Airway epithelial cell (primary cell): ENCODE results near the gene CTCF. TPM values are rescaled to one million over a fixed set of nuclear protein-coding genes. Genes with fewer than 3 reads are reported as not detected.

Experiments used
- total RNA-seq: library from RNA; depleted of rRNA; stranded (reverse); fragments of >200 nt; gene quantifications from 2 replicates; pipeline ENCODE4 v1.2.3, GENCODE V29; 2015

Gene CTCF, protein sequence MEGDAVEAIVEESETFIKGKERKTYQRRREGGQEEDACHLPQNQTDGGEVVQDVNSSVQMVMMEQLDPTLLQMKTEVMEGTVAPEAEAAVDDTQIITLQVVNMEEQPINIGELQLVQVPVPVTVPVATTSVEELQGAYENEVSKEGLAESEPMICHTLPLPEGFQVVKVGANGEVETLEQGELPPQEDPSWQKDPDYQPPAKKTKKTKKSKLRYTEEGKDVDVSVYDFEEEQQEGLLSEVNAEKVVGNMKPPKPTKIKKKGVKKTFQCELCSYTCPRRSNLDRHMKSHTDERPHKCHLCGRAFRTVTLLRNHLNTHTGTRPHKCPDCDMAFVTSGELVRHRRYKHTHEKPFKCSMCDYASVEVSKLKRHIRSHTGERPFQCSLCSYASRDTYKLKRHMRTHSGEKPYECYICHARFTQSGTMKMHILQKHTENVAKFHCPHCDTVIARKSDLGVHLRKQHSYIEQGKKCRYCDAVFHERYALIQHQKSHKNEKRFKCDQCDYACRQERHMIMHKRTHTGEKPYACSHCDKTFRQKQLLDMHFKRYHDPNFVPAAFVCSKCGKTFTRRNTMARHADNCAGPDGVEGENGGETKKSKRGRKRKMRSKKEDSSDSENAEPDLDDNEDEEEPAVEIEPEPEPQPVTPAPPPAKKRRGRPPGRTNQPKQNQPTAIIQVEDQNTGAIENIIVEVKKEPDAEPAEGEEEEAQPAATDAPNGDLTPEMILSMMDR
- total RNA-seq = 17.7 and 25.5 TPM in 2 replicates

DNA sequence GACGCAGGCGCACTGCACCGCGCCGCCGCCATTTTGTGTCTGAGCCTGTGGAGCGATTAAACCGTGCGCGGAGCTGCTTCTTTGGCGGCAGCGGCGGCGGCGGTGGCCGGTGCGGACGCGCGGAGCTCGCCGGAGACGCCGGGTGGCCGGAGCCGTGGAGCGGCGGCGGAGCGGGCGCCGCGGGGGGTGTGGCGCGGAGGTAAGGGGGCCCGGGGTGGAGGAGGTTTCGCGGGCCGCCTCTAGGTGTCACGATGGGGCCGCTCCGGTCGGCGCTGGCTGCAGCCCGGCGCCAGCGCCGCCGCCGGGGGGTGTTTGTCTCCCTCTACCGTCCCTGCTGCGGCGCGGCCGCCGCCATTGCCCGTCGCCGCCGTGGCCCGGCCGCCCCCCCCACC lies at the start of gene CTCF:
Gene CTCF (plus strand): TSS at position 1 of the 392 bp plus-strand sequence. CDS start 48,307 bp downstream, outside the sequence.

DNA sequence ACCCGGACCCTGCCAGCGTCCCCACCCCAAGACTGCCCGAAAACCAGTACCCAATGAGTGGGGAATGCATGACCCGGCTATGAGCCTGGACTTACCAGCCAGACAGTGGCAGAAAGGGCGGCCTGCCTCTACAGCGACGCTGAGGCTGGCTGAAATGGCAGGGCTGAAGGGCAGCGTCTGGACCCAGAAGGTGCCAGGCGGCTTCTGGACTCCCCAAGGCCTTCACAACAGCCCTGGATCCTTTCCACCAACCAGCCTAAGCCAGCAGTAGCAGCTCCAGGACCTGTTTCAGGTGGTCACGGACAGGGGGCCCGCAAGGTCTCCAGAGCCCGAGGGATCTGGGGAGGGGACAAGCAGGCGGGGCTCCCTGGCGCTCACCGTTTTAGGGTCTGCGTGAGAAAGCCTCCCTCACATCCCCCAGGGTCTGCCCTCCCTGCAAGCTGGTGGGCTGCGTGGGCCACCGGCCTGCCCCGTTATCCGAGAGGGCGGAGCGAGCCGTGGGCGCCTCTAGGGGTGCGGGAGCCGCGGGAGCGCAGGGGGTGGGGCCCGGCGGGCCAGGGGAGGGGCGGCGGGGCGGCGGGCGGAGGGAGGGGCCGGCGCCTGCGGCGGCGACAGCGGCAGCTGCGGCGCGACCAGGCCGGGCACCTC lies 34.0 kb upstream of the CTCF start, which contains the start of gene RIPOR1:
Gene RIPOR1 (plus strand): TSS at position 608 of the 648 bp plus-strand sequence. CDS start 9,618 bp downstream, outside the sequence.

DNA sequence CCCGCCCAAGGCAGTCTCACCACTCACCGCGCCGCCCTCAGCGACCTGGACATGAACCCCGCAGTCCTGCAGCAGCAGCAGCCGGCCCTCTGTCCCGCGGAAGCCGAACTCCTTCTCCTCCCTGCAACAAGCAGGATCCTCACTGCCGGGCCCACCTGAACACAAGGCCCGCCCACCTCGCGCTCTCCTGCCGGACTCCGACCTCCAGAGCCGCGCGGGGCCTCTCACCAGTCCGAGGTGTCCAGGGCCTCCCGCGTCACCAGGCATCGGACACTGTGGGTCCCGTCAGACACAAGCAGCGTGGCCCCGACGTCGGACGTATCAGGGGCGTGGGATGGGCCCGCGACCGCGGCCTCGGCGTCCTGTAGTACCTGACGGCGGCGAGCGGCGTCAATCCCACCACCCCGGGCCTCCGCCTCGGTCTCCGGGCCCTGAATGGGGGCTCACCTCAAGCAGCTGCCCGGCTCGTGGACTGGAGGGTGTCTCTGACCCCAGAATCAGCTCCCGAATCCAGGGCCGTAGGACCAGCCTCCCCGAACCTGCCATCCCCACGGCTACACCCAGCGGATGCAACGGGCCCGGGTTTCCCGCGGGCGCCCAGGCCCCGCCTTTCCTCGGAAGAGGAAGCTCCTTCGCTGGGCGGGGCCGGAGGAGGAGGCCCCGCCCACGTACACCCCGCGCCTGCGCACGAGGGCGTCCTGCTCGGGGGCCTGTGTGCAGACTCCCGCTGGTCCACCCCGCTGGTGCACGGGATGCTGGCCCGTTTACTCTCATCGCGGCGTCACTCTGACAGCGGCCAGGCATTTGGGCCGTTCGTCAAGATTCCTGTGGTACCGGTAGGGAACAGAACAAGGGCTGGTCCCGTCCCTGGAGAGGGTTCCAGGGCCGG lies 97.6 kb downstream of the CTCF start, which contains the start of gene ACD:
Gene ACD (minus strand): TSS at position 586 of the 889 bp plus-strand sequence. CDS start 40 bp downstream, at position 546.

DNA sequence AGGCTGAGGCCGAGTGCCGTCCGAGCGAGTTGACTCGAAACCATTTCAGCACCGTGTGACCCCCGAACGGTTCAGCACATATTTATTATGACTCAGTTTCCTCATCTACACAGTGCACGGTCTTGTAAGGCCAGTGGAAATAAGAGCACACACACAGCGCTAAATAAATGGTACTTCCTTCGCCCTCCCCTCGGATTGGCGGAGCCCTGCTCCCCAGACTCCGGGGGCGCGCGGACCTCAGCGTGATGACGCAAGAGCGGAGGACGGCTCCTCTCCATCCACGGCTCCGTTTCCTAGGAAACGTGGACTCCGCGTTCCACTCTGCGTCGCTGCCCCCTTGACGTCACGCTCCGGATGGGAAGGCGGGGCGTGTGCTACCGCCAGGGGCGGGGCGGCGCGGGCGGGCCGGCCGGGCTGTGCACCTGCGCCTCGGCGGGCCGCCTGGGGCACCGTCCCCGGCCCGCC lies 98.3 kb downstream of the CTCF start, which contains the start of gene PARD6A:
Gene PARD6A (plus strand): TSS at position 397 of the 465 bp plus-strand sequence. CDS start 79 bp downstream, outside the sequence.

DNA sequence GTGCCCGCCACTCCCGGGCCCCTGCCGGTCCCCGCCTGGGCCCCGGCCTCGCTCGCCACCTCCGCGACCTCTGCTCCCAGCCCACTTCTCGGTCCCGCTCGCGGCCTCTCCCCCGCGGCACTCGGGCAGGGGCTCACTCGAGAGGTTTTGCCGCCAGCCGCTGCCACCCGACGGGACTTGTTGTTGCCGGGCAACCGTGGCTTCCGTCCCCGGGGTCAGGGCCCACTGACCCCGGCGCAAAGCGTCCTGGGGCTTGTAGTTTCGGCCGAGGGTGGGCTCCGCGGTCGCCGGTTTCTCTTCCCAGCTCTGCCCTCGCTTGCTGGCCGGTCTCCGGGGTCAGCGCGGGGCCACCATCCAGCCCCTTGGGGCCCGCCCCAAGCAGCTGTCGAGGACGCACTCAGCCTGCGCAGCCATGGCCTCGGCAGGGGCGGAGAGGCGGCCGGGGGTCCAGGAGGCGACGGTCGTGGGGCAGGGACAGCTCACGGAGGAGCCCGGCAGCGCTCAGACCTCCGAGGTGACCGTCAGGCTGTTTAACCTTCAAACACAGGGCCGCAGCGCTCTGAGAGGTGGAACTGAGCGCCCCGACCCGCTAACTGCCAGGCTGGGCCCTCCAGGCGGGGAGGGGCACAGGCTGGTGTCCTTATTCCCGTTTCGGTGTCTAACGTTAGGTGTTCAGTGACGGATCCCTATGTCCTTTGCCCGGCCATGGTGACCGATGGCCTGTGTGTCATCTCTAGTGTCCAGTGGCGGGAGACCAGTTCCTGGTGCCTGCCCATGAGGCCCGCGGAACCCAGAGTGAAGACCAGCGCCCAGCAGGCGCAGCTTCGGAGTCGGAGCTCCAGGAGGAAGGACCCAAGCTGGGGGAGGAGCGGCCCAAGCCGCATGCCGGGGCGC lies 104.5 kb downstream of the CTCF start, which contains the start of the genes C16orf86 and ENKD1:
Gene C16orf86 (plus strand): TSS at position 256 of the 894 bp plus-strand sequence. CDS start 157 bp downstream, at position 413.
Gene ENKD1 (minus strand): TSS at position 192 of the 894 bp plus-strand sequence. CDS start 308 bp downstream, outside the sequence.

Other genes with a start within 250 kb of the CTCF start
- not detected in 2 replicates for gene KCTD19, start 235.8 kb upstream of the CTCF start, total RNA-seq
- not detected in 2 replicates for gene LRRC36, start 235.7 kb upstream of the CTCF start, total RNA-seq
- gene TPPP3, start 169.0 kb upstream of the CTCF start, total RNA-seq = 0.19 TPM in 1 of 2 replicates, not detected in the other
- gene ZDHHC1, start 146.0 kb upstream of the CTCF start, total RNA-seq = 5.3 and 6.1 TPM in 2 replicates
- gene HSD11B2, start 131.4 kb upstream of the CTCF start, total RNA-seq = 1.3 and 2.9 TPM in 2 replicates
- 126 and 130 TPM in 2 replicates for gene ATP6V0D1, start 81.4 kb upstream of the CTCF start, total RNA-seq
- not detected in 2 replicates for gene AGRP, start 79.0 kb upstream of the CTCF start, total RNA-seq
- 22.9 and 30.5 TPM in 2 replicates for gene RIPOR1, start 33.7 kb upstream of the CTCF start, total RNA-seq
- gene CARMIL2, start 82.6 kb downstream of the CTCF start, total RNA-seq = 0.23 and 0.49 TPM in 2 replicates
- 38.0 and 42.5 TPM in 2 replicates for gene ACD, start 97.7 kb downstream of the CTCF start, total RNA-seq
- gene PARD6A, start 98.4 kb downstream of the CTCF start, total RNA-seq = 3.8 and 3.9 TPM in 2 replicates
- 14.0 and 20.3 TPM in 2 replicates for gene ENKD1, start 104.2 kb downstream of the CTCF start, total RNA-seq
- gene C16orf86, start 104.3 kb downstream of the CTCF start, total RNA-seq = 1.5 and 2.3 TPM in 2 replicates
- gene GFOD2, start 156.8 kb downstream of the CTCF start, total RNA-seq = 20.0 and 23.6 TPM in 2 replicates
- 4.1 and 5.0 TPM in 2 replicates for gene RANBP10, start 244.0 kb downstream of the CTCF start, total RNA-seq
- 0.07 and 0.09 TPM in 2 replicates for gene TSNAXIP1, start 244.4 kb downstream of the CTCF start, total RNA-seq